ENCODE measurements around the gene MICAL3. TPM values are rescaled to one million over a fixed set of nuclear protein-coding genes. Genes with fewer than 3 reads are reported as not detected.
A peak's percentile ranks its signal among the peaks of the same experiment; 100 is the strongest.

MICAL3 gene
- total and polyA plus RNA-seq, 4 donors: 4.4 to 30.7 (median 15.4) TPM

GRCh38 chr22:17871726-17872458 is 152.5 kb downstream of the MICAL3 start:
- 96% methylated on average over 32 of the region's 32 CpGs for WGBS, 2 donors
- H3K27me3 ChIP-seq (ENCODE audit: control insufficient read depth in 3 of 3, insufficient read depth in 3 of 3, low read length in 2 of 3): no peaks in the 10 kb centered on the region
- peaks cover 7 to 45% (median 16%) of the 10 kb centered on the region in 4 donors for H3K36me3 ChIP-seq (ENCODE audit: control insufficient read depth in 4 of 4, insufficient read depth in 4 of 4, low read length in 4 of 4)
- DNase-seq: no peak
- no peak overlapping the region for H3K9ac ChIP-seq (ENCODE audit: insufficient read depth in 1 of 2, low read length in 2 of 2)
- H3K9me3 ChIP-seq (ENCODE audit: control insufficient read depth in 4 of 4, insufficient read depth in 3 of 4, low read length in 3 of 4): no peaks in the 10 kb centered on the region
- TF ChIP-seq CTCF (IDR thresholded peaks at IDR 0.05; ENCODE audit: control extremely low read depth, extremely low read depth): no peak
- no peak for ATAC-seq (ENCODE audit: insufficient read depth, low FRiP score)
- H3K4me3 ChIP-seq: no peak overlapping the region
- no peaks in the 10 kb centered on the region for H3K4me1 ChIP-seq (ENCODE audit: control insufficient read depth in 5 of 5, insufficient read depth in 5 of 5, low read length in 5 of 5)
- no peak overlapping the region for H3K27ac ChIP-seq (ENCODE audit: low read depth in 1 of 2, low read length in 1 of 2)

- no peak overlapping the region for H3K27ac ChIP-seq (ENCODE audit: low read depth in 1 of 2, low read length in 1 of 2)
- 83 to 88% methylated on average over 8 of the region's 8 CpGs for WGBS, 2 donors
- H3K4me3 ChIP-seq: no peak overlapping the region
- H3K36me3 ChIP-seq (ENCODE audit: control insufficient read depth in 4 of 4, insufficient read depth in 4 of 4, low read length in 4 of 4): peaks cover 7 to 46% (median 21%) of the 10 kb centered on the region in 4 donors
- H3K9me3 ChIP-seq (ENCODE audit: control insufficient read depth in 4 of 4, insufficient read depth in 3 of 4, low read length in 3 of 4): no peaks in the 10 kb centered on the region
- no peak overlapping the region for H3K9ac ChIP-seq (ENCODE audit: insufficient read depth in 1 of 2, low read length in 2 of 2)
- DNase-seq (no peak), ATAC-seq (ENCODE audit: insufficient read depth, low FRiP score) (no peak)
- TF ChIP-seq CTCF (IDR thresholded peaks at IDR 0.05; ENCODE audit: control extremely low read depth, extremely low read depth): no peak
- no peaks in the 10 kb centered on the region for H3K4me1 ChIP-seq (ENCODE audit: control insufficient read depth in 5 of 5, insufficient read depth in 5 of 5, low read length in 5 of 5)
- no peaks in the 10 kb centered on the region for H3K27me3 ChIP-seq (ENCODE audit: control insufficient read depth in 3 of 3, insufficient read depth in 3 of 3, low read length in 2 of 3)
Observed at GRCh38 chr22:17870407-17870806, 154.0 kb downstream of the MICAL3 start.

GRCh38 chr22:17869285-17870096 is 154.9 kb downstream of the MICAL3 start:
- 87 to 91% methylated on average over 9 of the region's 9 CpGs for WGBS, 2 donors
- Histone ChIP-seq H3K9me3 (ENCODE audit: control insufficient read depth in 4 of 4, insufficient read depth in 3 of 4, low read length in 3 of 4) (no peaks in the 10 kb centered on the region), H3K27me3 (ENCODE audit: control insufficient read depth in 3 of 3, insufficient read depth in 3 of 3, low read length in 2 of 3) (no peaks in the 10 kb centered on the region), H3K36me3 (ENCODE audit: control insufficient read depth in 4 of 4, insufficient read depth in 4 of 4, low read length in 4 of 4) (peaks cover 7 to 49% (median 23%) of the 10 kb centered on the region in 4 donors), H3K9ac (ENCODE audit: insufficient read depth in 1 of 2, low read length in 2 of 2) (no peak overlapping the region), H3K4me3 (no peak overlapping the region), H3K27ac (ENCODE audit: low read depth in 1 of 2, low read length in 1 of 2) (peak overlapping the region in 1 of 2 donors; percentile 61), H3K4me1 (ENCODE audit: control insufficient read depth in 5 of 5, insufficient read depth in 5 of 5, low read length in 5 of 5) (no peaks in the 10 kb centered on the region)
- TF ChIP-seq CTCF (IDR thresholded peaks at IDR 0.05; ENCODE audit: control extremely low read depth, extremely low read depth): no peak
- no peak for DNase-seq
- ATAC-seq (ENCODE audit: insufficient read depth, low FRiP score): no peak
